GM21786 (cell line): ENCODE results near the gene TADA3.
"Not testable (repeated sequence)": the region's sequence is repeated elsewhere in the genome, so short reads cannot be mapped to it uniquely, and the experiment has no call there.

Experiments used
- ATAC-seq: cut with Tn5 transposase; IDR thresholded peaks from one replicate; pipeline ENCODE4 v1.9.1; 2021; ENCODE audit not compliant: unreplicated experiment

The TADA3 gene

GRCh38 chr3:9785602-9786001 lies 6.7 kb downstream of the TADA3 start:
- no peak for ATAC-seq

GRCh38 chr3:9784965-9785364 lies 7.3 kb downstream of the TADA3 start:
- ATAC-seq = no peak

- no peak for ATAC-seq
These were observed 8.3 kb downstream of the TADA3 start for GRCh38 chr3:9783954-9784353.

GRCh38 chr3:9782770-9783169 lies 9.5 kb downstream of the TADA3 start:
- ATAC-seq = no peak

- ATAC-seq = no peak
These were observed 10.2 kb downstream of the TADA3 start for GRCh38 chr3:9781978-9782603.

- no peak for ATAC-seq
These were observed 10.7 kb downstream of the TADA3 start for GRCh38 chr3:9781551-9781950.

GRCh38 chr3:9780910-9781309 lies 11.4 kb downstream of the TADA3 start:
- no peak for ATAC-seq

GRCh38 chr3:9780458-9780812 lies 11.8 kb downstream of the TADA3 start:
- peak; percentile 4 for ATAC-seq

GRCh38 chr3:9779721-9780457 lies 12.4 kb downstream of the TADA3 start:
- peak; percentile 73 for ATAC-seq

- no peak for ATAC-seq
These were observed 13.1 kb downstream of the TADA3 start for GRCh38 chr3:9779075-9779593.

GRCh38 chr3:9778143-9779074 lies 13.9 kb downstream of the TADA3 start:
- no peak for ATAC-seq

- no peak for ATAC-seq
These were observed 14.6 kb downstream of the TADA3 start for GRCh38 chr3:9777694-9778021.

- ATAC-seq = no peak
These were observed 15.2 kb downstream of the TADA3 start for GRCh38 chr3:9776896-9777693.

- not testable (repeated sequence) for ATAC-seq
These were observed 21.3 kb downstream of the TADA3 start for GRCh38 chr3:9771007-9771406.

- no peak for ATAC-seq
These were observed 21.9 kb downstream of the TADA3 start for GRCh38 chr3:9770276-9770812.

- ATAC-seq = no peak
These were observed 22.6 kb downstream of the TADA3 start, which contains the start of gene CAMK1 for GRCh38 chr3:9769426-9770275. Gene CAMK1, minus strand, starts transcription at chr3:9769947. Its CDS starts 2,198 bp downstream, at chr3:9767749.

- ATAC-seq = no peak
These were observed 23.3 kb downstream of the TADA3 start for GRCh38 chr3:9769012-9769411.

GRCh38 chr3:9768141-9768775 lies 24.0 kb downstream of the TADA3 start:
- no peak for ATAC-seq

GRCh38 chr3:9767418-9767817 lies 24.9 kb downstream of the TADA3 start:
- ATAC-seq = no peak
